WTC11 (cell line): ENCODE measurements around the gene ACAD8. TPM values are rescaled to one million over a fixed set of nuclear protein-coding genes. Genes with fewer than 3 reads are reported as not detected.

Experiments
- ATAC-seq: fragments of 200-7000 bp; cut with Tn5 transposase; 2 replicates; pipeline ENCODE4 v1.10.0; 2021; ENCODE audit warnings: mild to moderate bottlenecking, moderate library complexity
- CTCF ChIA-PET: fragments of 300-600 bp; sonication (Branson Sonifier 250); formaldehyde crosslinking; loops from one replicate; lab custom pipeline; 2021; ENCODE audit warnings: antibody characterized with exemption; lab: Charles Lee
- POLR2A ChIA-PET: fragments of 350-600 bp; sonication (Branson Sonifier 250); formaldehyde crosslinking; loops from one replicate; lab custom pipeline; 2021; ENCODE audit warnings: antibody characterized with exemption; lab: Charles Lee
- DNase-seq: peaks from one replicate; pipeline ENCODE4 v3.0.0; 2021; ENCODE audit warnings: low spot score
- H3K27ac Mint-ChIP-seq: 2 replicates; pipeline ENCODE4 v1.8.0; 2021; ENCODE audit warnings: mixed read lengths
- H3K27me3 Mint-ChIP-seq: 2 replicates; pipeline ENCODE4 v1.8.0; 2021; ENCODE audit warnings: low read depth, mild to moderate bottlenecking, moderate library complexity, mixed read lengths
- H3K36me3 Mint-ChIP-seq: 2 replicates; pipeline ENCODE4 v1.8.0; 2021; ENCODE audit warnings: mixed read lengths
- H3K4me1 Mint-ChIP-seq: 2 replicates; pipeline ENCODE4 v1.8.0; 2022; ENCODE audit warnings: mixed read lengths
- H3K4me3 Mint-ChIP-seq: 2 replicates; pipeline ENCODE4 v1.8.0; 2021; ENCODE audit warnings: mild to moderate bottlenecking, moderate library complexity, mixed read lengths
- H3K9me3 Mint-ChIP-seq: 2 replicates; pipeline ENCODE4 v1.8.0; 2021; ENCODE audit warnings: mixed read lengths
- ATF1 ChIP-seq: sonication (generic); formaldehyde crosslinking; IDR thresholded peaks from 2 replicates; pipeline ENCODE4 v1.8.1; 2023; ENCODE audit warnings: mild to moderate bottlenecking, moderate library complexity, missing genetic modification reagents
- ESRRA ChIP-seq: sonication (generic); formaldehyde crosslinking; IDR thresholded peaks from 2 replicates; pipeline ENCODE4 v1.8.1; 2022; ENCODE audit warnings: mild to moderate bottlenecking, missing genetic modification reagents, borderline replicate concordance
- FOXJ3 ChIP-seq: sonication (generic); formaldehyde crosslinking; IDR thresholded peaks from 2 replicates; pipeline ENCODE4 v1.9.0; 2021; ENCODE audit warnings: missing genetic modification reagents, mild to moderate bottlenecking, borderline replicate concordance
- HMGA2 ChIP-seq: fragments of 250-450 bp; sonication (Bioruptor Pico); IDR thresholded peaks from 2 replicates; pipeline ENCODE4 v1.4.0; 2021; ENCODE audit warnings: mild to moderate bottlenecking, moderate library complexity
- JAZF1 ChIP-seq: fragments of 250-450 bp; sonication (Bioruptor Pico); IDR thresholded peaks from 2 replicates; pipeline ENCODE4 v1.9.0; 2021; ENCODE audit warnings: moderate library complexity, mild to moderate bottlenecking, inconsistent platforms
- KAT7 ChIP-seq: sonication (generic); formaldehyde crosslinking; IDR thresholded peaks from 2 replicates; pipeline ENCODE4 v1.8.1; 2023; ENCODE audit warnings: missing genetic modification reagents, mild to moderate bottlenecking, borderline replicate concordance
- OVOL2 ChIP-seq: fragments of 250-450 bp; sonication (Bioruptor Pico); IDR thresholded peaks from 2 replicates; pipeline ENCODE4 v1.9.0; 2021; ENCODE audit warnings: mild to moderate bottlenecking, borderline replicate concordance
- SOX15 ChIP-seq: fragments of 250-450 bp; sonication (Bioruptor Pico); IDR thresholded peaks from 2 replicates; pipeline ENCODE4 v1.9.0; 2021; ENCODE audit warnings: mild to moderate bottlenecking
- TEAD1 ChIP-seq: sonication (generic); formaldehyde crosslinking; IDR thresholded peaks from 2 replicates; pipeline ENCODE4 v1.8.0; 2022; ENCODE audit warnings: mild to moderate bottlenecking, missing genetic modification reagents
- ZNF121 ChIP-seq: sonication (generic); formaldehyde crosslinking; IDR thresholded peaks from 2 replicates; pipeline ENCODE4 v1.8.0; 2023; ENCODE audit warnings: missing genetic modification reagents
- ZNF416 ChIP-seq: fragments of 250-450 bp; sonication (Bioruptor Pico); IDR thresholded peaks from 2 replicates; pipeline ENCODE4 v1.9.0; 2021; ENCODE audit warnings: mild to moderate bottlenecking, inconsistent platforms
- total RNA-seq: library from RNA; stranded (reverse); gene quantifications from 3 replicates; pipeline ENCODE4 v1.2.3, GENCODE V29; 2021
- TF ChIP-seq, protein P1 (sequence below): fragments of 250-450 bp; sonication (Bioruptor Pico); conservative IDR thresholded peaks from 2 replicates; pipeline ENCODE4 v1.9.0; 2021; ENCODE audit warnings: mild to moderate bottlenecking
- TF ChIP-seq, protein P2 (sequence below): sonication (generic); formaldehyde crosslinking; IDR thresholded peaks from 2 replicates; pipeline ENCODE4 v1.8.1; 2023; ENCODE audit warnings: mild to moderate bottlenecking, moderate library complexity, missing genetic modification reagents
- TF ChIP-seq, protein P3 (sequence below): sonication (generic); formaldehyde crosslinking; IDR thresholded peaks from 2 replicates; pipeline ENCODE4 v1.8.1; 2022; ENCODE audit warnings: mild to moderate bottlenecking, missing genetic modification reagents, moderate library complexity, borderline replicate concordance
- TF ChIP-seq, protein P4 (sequence below): sonication (generic); formaldehyde crosslinking; IDR thresholded peaks from 2 replicates; pipeline ENCODE4 v1.8.0; 2022; ENCODE audit warnings: mild to moderate bottlenecking, missing genetic modification reagents
- TF ChIP-seq, protein P5 (sequence below): sonication (generic); formaldehyde crosslinking; IDR thresholded peaks from 2 replicates; pipeline ENCODE4 v1.8.1; 2022; ENCODE audit warnings: mild to moderate bottlenecking, moderate library complexity, missing genetic modification reagents
- TF ChIP-seq, protein P6 (sequence below): sonication (generic); formaldehyde crosslinking; IDR thresholded peaks from 2 replicates; pipeline ENCODE4 v1.8.1; 2023; ENCODE audit warnings: mild to moderate bottlenecking, missing genetic modification reagents, borderline replicate concordance
- TF ChIP-seq, protein P7 (sequence below): sonication (generic); formaldehyde crosslinking; IDR thresholded peaks from 2 replicates; pipeline ENCODE4 v1.8.0; 2023; ENCODE audit warnings: missing genetic modification reagents

The ACAD8 gene
- total RNA-seq, 1 experiment from 2014 or later = 55.2 TPM

DNA sequence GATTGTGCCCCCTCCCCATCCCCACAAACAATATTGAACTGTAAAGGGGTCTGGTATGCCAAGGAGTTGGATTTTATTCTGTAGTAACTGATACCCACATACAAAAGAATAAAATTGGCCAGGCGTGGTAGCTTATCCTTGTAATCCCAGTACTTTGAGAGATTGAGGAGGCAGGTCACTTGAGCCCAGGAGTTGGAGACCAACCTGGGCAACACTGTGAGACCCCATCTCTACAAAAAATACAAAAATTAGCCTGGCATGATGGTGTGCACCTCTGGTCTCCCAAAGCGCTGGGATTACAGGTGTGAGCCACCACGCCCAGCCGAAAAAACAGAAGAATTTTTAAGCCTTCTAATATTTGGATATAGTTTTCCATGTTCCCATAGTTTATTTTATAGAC lies 18.6 kb downstream of the ACAD8 start:
- ChIA-PET CTCF (interaction anchor here (1.3 to 3.6 kb wide), 4 partner anchors 9 to 88 kb away, joined by 4 to 46 read pairs (median 4); partner anchors contain the start of genes ACAD8, THYN1 and VPS26B), POLR2A (no interaction called here)
- DNase-seq = no peak
- TF ChIP-seq ESRRA (CRISPR knock-in tag) = no peak
- peak; percentile 85; the same call in 1 of the 2 replicates for TF ChIP-seq ZNF121
- TF ChIP-seq, protein P1, sequence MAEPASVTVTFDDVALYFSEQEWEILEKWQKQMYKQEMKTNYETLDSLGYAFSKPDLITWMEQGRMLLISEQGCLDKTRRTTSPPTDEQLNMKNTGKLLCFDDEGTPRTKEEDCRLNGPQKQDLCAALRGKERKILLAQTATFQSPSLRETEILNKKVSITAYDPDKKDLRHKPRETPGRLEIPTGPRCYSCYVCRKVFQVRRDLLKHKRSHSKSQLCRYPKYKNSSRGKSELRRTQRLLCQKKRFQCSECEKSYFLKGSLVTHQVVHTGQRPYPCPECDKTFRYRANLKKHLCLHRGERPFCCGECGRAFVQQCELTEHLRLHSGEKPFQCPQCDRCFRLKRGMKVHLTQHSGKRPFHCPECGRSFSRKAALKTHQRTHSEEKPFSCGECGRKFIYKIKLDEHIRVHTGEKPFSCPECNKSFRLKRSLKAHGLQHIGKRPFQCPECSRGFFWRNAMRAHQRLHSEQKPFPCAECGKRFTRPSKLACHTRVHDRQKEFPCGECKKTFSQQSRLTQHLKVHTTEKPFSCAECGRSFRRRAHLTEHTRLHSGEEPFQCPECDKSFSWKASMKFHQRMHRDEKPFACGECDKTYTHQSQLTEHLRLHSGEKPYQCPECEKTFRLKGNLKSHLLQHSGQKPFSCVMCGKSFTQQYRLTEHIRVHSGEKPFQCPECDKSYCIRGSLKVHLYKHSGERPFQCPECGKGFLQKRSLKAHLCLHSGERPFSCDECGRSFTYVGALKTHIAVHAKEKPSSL (CRISPR knock-in tag) = no peak
- TF ChIP-seq, protein P2, sequence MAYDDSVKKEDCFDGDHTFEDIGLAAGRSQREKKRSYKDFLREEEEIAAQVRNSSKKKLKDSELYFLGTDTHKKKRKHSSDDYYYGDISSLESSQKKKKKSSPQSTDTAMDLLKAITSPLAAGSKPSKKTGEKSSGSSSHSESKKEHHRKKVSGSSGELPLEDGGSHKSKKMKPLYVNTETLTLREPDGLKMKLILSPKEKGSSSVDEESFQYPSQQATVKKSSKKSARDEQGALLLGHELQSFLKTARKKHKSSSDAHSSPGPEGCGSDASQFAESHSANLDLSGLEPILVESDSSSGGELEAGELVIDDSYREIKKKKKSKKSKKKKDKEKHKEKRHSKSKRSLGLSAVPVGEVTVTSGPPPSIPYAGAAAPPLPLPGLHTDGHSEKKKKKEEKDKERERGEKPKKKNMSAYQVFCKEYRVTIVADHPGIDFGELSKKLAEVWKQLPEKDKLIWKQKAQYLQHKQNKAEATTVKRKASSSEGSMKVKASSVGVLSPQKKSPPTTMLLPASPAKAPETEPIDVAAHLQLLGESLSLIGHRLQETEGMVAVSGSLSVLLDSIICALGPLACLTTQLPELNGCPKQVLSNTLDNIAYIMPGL = no peak
- TF ChIP-seq TEAD1 = no peak
- no peak for TF ChIP-seq FOXJ3 (CRISPR knock-in tag)
- H3K9me3 Mint-ChIP-seq = no peaks in the 10 kb centered on the region
- H3K36me3 Mint-ChIP-seq = peaks cover 7% of the 10 kb centered on the region; the same call in 1 of the 2 replicates
- peak overlapping the region; percentile 98 for H3K4me3 Mint-ChIP-seq
- ATAC-seq = no peak
- peak overlapping the region; percentile 99 for H3K27ac Mint-ChIP-seq
- H3K4me1 Mint-ChIP-seq = peaks cover 72% of the 10 kb centered on the region
- H3K27me3 Mint-ChIP-seq = no peaks in the 10 kb centered on the region

DNA sequence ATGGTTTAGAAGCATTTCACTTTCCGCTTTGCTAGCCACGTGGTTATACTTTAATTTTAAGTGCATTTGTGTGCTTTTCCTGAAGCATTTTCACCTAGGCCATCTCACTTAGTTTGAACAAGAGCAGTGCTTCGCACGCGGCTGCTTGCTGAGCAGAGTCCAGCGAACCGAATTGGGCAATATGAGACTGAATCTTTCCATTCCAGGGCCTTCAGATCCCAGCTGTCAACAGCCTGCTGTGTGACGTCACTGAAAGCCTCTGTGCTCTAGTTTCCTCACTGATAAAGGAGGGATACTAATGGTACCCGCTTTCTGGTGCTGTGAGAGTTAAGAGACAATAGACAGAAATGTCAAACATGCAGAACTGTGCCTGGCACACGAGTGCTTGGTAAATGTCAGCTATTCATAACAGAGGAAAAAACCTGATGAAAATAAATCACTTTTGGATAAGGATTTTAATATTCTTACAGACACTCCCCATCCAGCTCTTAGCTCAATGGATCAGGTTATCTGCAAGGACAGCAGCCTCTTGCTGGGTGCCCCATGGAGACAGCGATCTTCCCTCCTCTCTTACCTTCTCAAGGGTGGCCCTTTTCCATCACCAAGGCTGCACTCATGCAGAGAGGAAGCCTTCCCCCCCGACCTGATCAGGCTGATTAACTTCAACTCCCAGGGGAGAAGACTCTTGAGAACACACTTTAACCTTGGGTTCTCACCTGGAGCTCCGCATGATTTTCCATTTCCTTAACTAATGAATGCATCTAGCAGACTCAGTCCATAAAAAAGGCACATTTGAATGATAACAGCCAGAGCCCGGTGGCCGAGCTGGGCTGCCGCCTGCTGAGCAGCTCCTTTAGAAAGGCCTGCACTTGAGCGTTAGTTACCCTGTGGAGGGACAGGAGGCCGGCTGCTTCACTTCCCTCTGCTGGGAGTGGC lies 19.3 kb downstream of the ACAD8 start:
- Mint-ChIP-seq H3K4me3 (peak overlapping the region; percentile 98), H3K27me3 (no peaks in the 10 kb centered on the region), H3K36me3 (peaks cover 7% of the 10 kb centered on the region; the same call in 1 of the 2 replicates), H3K4me1 (peaks cover 68% of the 10 kb centered on the region), H3K27ac (peak overlapping the region; percentile 99), H3K9me3 (no peaks in the 10 kb centered on the region)
- peak; percentile 77 for DNase-seq
- peak; percentile 55 for ATAC-seq
- ChIA-PET POLR2A (interaction anchor here (1.3 kb wide), 1 partner anchor 9 kb away, joined by 3 read pairs; no protein-coding TSS in a partner anchor), CTCF (interaction anchor here (1.3 to 3.6 kb wide), 5 partner anchors 10 to 87 kb away, joined by 4 to 46 read pairs (median 4); partner anchors contain the start of genes ACAD8, GLB1L2, THYN1 and VPS26B)
- TF ChIP-seq, protein P3, sequence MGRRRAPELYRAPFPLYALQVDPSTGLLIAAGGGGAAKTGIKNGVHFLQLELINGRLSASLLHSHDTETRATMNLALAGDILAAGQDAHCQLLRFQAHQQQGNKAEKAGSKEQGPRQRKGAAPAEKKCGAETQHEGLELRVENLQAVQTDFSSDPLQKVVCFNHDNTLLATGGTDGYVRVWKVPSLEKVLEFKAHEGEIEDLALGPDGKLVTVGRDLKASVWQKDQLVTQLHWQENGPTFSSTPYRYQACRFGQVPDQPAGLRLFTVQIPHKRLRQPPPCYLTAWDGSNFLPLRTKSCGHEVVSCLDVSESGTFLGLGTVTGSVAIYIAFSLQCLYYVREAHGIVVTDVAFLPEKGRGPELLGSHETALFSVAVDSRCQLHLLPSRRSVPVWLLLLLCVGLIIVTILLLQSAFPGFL (CRISPR knock-in tag) = no peak
- TF ChIP-seq, protein P4, sequence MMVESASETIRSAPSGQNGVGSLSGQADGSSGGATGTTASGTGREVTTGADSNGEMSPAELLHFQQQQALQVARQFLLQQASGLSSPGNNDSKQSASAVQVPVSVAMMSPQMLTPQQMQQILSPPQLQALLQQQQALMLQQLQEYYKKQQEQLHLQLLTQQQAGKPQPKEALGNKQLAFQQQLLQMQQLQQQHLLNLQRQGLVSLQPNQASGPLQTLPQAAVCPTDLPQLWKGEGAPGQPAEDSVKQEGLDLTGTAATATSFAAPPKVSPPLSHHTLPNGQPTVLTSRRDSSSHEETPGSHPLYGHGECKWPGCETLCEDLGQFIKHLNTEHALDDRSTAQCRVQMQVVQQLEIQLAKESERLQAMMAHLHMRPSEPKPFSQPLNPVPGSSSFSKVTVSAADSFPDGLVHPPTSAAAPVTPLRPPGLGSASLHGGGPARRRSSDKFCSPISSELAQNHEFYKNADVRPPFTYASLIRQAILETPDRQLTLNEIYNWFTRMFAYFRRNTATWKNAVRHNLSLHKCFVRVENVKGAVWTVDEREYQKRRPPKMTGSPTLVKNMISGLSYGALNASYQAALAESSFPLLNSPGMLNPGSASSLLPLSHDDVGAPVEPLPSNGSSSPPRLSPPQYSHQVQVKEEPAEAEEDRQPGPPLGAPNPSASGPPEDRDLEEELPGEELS (CRISPR knock-in tag) = peak; percentile 71; the same call in 1 of the 2 replicates
- TF ChIP-seq SOX15 (no peak), ATF1 (CRISPR knock-in tag) (no peak), ZNF416 (no peak), OVOL2 (CRISPR knock-in tag) (no peak), KAT7 (CRISPR knock-in tag) (peak; percentile 79; the same call in 1 of the 2 replicates), HMGA2 (CRISPR knock-in tag) (no peak), JAZF1 (CRISPR knock-in tag) (no peak)
- TF ChIP-seq, protein P5, sequence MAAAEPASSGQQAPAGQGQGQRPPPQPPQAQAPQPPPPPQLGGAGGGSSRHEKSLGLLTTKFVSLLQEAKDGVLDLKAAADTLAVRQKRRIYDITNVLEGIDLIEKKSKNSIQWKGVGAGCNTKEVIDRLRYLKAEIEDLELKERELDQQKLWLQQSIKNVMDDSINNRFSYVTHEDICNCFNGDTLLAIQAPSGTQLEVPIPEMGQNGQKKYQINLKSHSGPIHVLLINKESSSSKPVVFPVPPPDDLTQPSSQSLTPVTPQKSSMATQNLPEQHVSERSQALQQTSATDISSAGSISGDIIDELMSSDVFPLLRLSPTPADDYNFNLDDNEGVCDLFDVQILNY = no peak
- TF ChIP-seq, protein P6, sequence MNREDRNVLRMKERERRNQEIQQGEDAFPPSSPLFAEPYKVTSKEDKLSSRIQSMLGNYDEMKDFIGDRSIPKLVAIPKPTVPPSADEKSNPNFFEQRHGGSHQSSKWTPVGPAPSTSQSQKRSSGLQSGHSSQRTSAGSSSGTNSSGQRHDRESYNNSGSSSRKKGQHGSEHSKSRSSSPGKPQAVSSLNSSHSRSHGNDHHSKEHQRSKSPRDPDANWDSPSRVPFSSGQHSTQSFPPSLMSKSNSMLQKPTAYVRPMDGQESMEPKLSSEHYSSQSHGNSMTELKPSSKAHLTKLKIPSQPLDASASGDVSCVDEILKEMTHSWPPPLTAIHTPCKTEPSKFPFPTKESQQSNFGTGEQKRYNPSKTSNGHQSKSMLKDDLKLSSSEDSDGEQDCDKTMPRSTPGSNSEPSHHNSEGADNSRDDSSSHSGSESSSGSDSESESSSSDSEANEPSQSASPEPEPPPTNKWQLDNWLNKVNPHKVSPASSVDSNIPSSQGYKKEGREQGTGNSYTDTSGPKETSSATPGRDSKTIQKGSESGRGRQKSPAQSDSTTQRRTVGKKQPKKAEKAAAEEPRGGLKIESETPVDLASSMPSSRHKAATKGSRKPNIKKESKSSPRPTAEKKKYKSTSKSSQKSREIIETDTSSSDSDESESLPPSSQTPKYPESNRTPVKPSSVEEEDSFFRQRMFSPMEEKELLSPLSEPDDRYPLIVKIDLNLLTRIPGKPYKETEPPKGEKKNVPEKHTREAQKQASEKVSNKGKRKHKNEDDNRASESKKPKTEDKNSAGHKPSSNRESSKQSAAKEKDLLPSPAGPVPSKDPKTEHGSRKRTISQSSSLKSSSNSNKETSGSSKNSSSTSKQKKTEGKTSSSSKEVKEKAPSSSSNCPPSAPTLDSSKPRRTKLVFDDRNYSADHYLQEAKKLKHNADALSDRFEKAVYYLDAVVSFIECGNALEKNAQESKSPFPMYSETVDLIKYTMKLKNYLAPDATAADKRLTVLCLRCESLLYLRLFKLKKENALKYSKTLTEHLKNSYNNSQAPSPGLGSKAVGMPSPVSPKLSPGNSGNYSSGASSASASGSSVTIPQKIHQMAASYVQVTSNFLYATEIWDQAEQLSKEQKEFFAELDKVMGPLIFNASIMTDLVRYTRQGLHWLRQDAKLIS (CRISPR knock-in tag) = no peak
- TF ChIP-seq, protein P7, sequence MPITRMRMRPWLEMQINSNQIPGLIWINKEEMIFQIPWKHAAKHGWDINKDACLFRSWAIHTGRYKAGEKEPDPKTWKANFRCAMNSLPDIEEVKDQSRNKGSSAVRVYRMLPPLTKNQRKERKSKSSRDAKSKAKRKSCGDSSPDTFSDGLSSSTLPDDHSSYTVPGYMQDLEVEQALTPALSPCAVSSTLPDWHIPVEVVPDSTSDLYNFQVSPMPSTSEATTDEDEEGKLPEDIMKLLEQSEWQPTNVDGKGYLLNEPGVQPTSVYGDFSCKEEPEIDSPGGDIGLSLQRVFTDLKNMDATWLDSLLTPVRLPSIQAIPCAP = no peak
